Skin of body (tissue), 2 donors: ENCODE data around the gene KRT39. TPM values are rescaled to one million over a fixed set of nuclear protein-coding genes. Genes with fewer than 3 reads are reported as not detected.

Source experiments
- small RNA-seq: library from RNA; depleted of rRNA; stranded (forward); fragments of <200 nt; gene quantifications from one replicate; pipeline ENCODE3, GENCODE V24; 2014; ENCODE audit warnings: low replicate concordance
- total RNA-seq: library from RNA; depleted of rRNA; stranded (reverse); fragments of >200 nt; gene quantifications from one replicate; pipeline ENCODE4 v1.2.3, GENCODE V29; 2014

KRT39 gene
- total RNA-seq, 1 donor from 2014 or later, result 6.4 TPM

Small RNA genes within 50 kb of the gene (small RNA-seq; reads per million reads assigned to genes)
- gene KRTAP3-4P, result not detected

Other genes with a start within 250 kb of the KRT39 start
- gene KRT25, start 211.6 kb downstream of the KRT39 start, total RNA-seq, result 608 TPM
- 18.3 TPM for gene KRT26, start 194.7 kb downstream of the KRT39 start, total RNA-seq
- gene KRT27, start 184.4 kb downstream of the KRT39 start, total RNA-seq, result 428 TPM
- gene KRT28, start 167.0 kb downstream of the KRT39 start, total RNA-seq, result 152 TPM
- gene KRT10, start 144.3 kb downstream of the KRT39 start, total RNA-seq, result 976 TPM
- gene KRT12, start 99.7 kb downstream of the KRT39 start, total RNA-seq, result 0.10 TPM
- gene KRT20, start 81.7 kb downstream of the KRT39 start, total RNA-seq, result 0.39 TPM
- 107 TPM for gene KRT23, start 29.3 kb downstream of the KRT39 start, total RNA-seq
- gene KRT40, start 17.4 kb upstream of the KRT39 start, total RNA-seq, result 7.7 TPM
- 1.5 TPM for gene KRTAP3-3, start 27.2 kb upstream of the KRT39 start, total RNA-seq
- gene KRTAP3-2, start 33.0 kb upstream of the KRT39 start, total RNA-seq, result 2.3 TPM
- 5.3 TPM for gene KRTAP3-1, start 42.2 kb upstream of the KRT39 start, total RNA-seq
- 14.1 TPM for gene KRTAP1-5, start 60.3 kb upstream of the KRT39 start, total RNA-seq
- gene KRTAP1-4, start 63.2 kb upstream of the KRT39 start, total RNA-seq, result not detected
- gene KRTAP1-3, start 67.9 kb upstream of the KRT39 start, total RNA-seq, result 12.2 TPM
- gene KRTAP1-1, start 74.5 kb upstream of the KRT39 start, total RNA-seq, result 7.5 TPM
- gene KRTAP2-1, start 80.4 kb upstream of the KRT39 start, total RNA-seq, result 3.4 TPM
- gene KRTAP2-2, start 88.3 kb upstream of the KRT39 start, total RNA-seq, result 6.5 TPM
- 0.30 TPM for gene KRTAP2-3, start 93.2 kb upstream of the KRT39 start, total RNA-seq
- 3.3 TPM for gene KRTAP2-4, start 98.9 kb upstream of the KRT39 start, total RNA-seq
- gene KRTAP4-7, start 117.2 kb upstream of the KRT39 start, total RNA-seq, result 11.4 TPM
- 3.1 TPM for gene KRTAP4-8, start 131.2 kb upstream of the KRT39 start, total RNA-seq
- gene KRTAP4-16, start 135.3 kb upstream of the KRT39 start, total RNA-seq, result not detected
- 5.2 TPM for gene KRTAP4-9, start 138.4 kb upstream of the KRT39 start, total RNA-seq
- gene KRTAP4-11, start 151.4 kb upstream of the KRT39 start, total RNA-seq, result 0.79 TPM
- gene KRTAP4-12, start 157.2 kb upstream of the KRT39 start, total RNA-seq, result 0.89 TPM
- 4.0 TPM for gene KRTAP4-6, start 173.6 kb upstream of the KRT39 start, total RNA-seq
- 1.3 TPM for gene KRTAP4-5, start 182.9 kb upstream of the KRT39 start, total RNA-seq
- 2.2 TPM for gene KRTAP4-4, start 193.8 kb upstream of the KRT39 start, total RNA-seq
- 2.0 TPM for gene KRTAP4-3, start 201.3 kb upstream of the KRT39 start, total RNA-seq
- gene KRTAP4-2, start 211.3 kb upstream of the KRT39 start, total RNA-seq, result 1.1 TPM
- 3.6 TPM for gene KRTAP4-1, start 218.0 kb upstream of the KRT39 start, total RNA-seq
- gene KRTAP9-1, start 222.9 kb upstream of the KRT39 start, total RNA-seq, result not detected